Suppressor macrophage (primary cell): Measurements from ENCODE around the gene HCFC1.

ENCODE experiments used
- DNase-seq, 4 experiments: peaks; one replicate each; pipeline ENCODE4 v3.0.0-alpha.2; 2020 to 2022

HCFC1 gene

GRCh38 chrX:153938226-153938786 lies 33.3 kb downstream of the HCFC1 start:
- DNase-seq = no peak

GRCh38 chrX:153937056-153937455 lies 34.6 kb downstream of the HCFC1 start:
- DNase-seq = no peak

GRCh38 chrX:153935326-153935851 lies 36.2 kb downstream of the HCFC1 start:
- DNase-seq = no peak

GRCh38 chrX:153934762-153935325 lies 36.8 kb downstream of the HCFC1 start, which contains the start of gene NAA10:
Gene NAA10, minus strand, starts transcription at chrX:153935037. Its CDS starts 133 bp downstream, at chrX:153934904.
- peak; percentile 83 to 93 (median 88) for DNase-seq

GRCh38 chrX:153934148-153934761 lies 37.4 kb downstream of the HCFC1 start:
- peak in 1 of 4 experiments; percentile 34 for DNase-seq

GRCh38 chrX:153933748-153934147 lies 37.9 kb downstream of the HCFC1 start:
- DNase-seq = peak; percentile 26 to 62 (median 52)

GRCh38 chrX:153932220-153932915 lies 39.2 kb downstream of the HCFC1 start:
- no peak for DNase-seq

GRCh38 chrX:153931748-153932147 lies 39.9 kb downstream of the HCFC1 start:
- no peak for DNase-seq

GRCh38 chrX:153931151-153931550 lies 40.5 kb downstream of the HCFC1 start:
- DNase-seq = no peak

GRCh38 chrX:153930011-153930910 lies 41.4 kb downstream of the HCFC1 start:
- no peak for DNase-seq

- no peak for DNase-seq
Measured at GRCh38 chrX:153929576-153929975, 42.0 kb downstream of the HCFC1 start.

- no peak for DNase-seq
Measured at GRCh38 chrX:153928846-153929245, 42.8 kb downstream of the HCFC1 start.

GRCh38 chrX:153927922-153928760 lies 43.5 kb downstream of the HCFC1 start:
- DNase-seq = peak; percentile 95 to 98 (median 97)

- peak in 1 of 4 experiments; percentile 59 for DNase-seq
Measured at GRCh38 chrX:153927672-153927921, 44.0 kb downstream of the HCFC1 start.

- peak; percentile 80 to 90 (median 89) for DNase-seq
Measured at GRCh38 chrX:153926858-153927671, 44.6 kb downstream of the HCFC1 start.

GRCh38 chrX:153926552-153926857 lies 45.1 kb downstream of the HCFC1 start:
- no peak for DNase-seq

- DNase-seq = peak; percentile 56 to 85 (median 75)
Measured at GRCh38 chrX:153925739-153926551, 45.7 kb downstream of the HCFC1 start, which contains the start of gene ARHGAP4. Gene ARHGAP4, minus strand, starts transcription at chrX:153926264. Its CDS starts 62 bp downstream, at chrX:153926202.

GRCh38 chrX:153925387-153925738 lies 46.3 kb downstream of the HCFC1 start:
- peak in 1 of 4 experiments; percentile 34 for DNase-seq

- DNase-seq = peak; percentile 58 to 78 (median 76)
Measured at GRCh38 chrX:153924149-153924861, 47.3 kb downstream of the HCFC1 start.
